K562 (cell line): Measurements from ENCODE around the gene GJE1. TPM values are rescaled to one million over a fixed set of nuclear protein-coding genes. Genes with fewer than 3 reads are reported as not detected.

ENCODE experiments used
- GATAD2B ChIP-seq: fragments of 450-650 bp; IDR thresholded peaks from 2 replicates; pipeline ENCODE4 v1.6.1; 2017; ENCODE audit warnings: mild to moderate bottlenecking, borderline replicate concordance
- GTF2E2 ChIP-seq: fragments of 200-800 bp; sonication (Bioruptor generic); IDR thresholded peaks from 2 replicates; pipeline ENCODE4 v1.6.1; 2016; ENCODE audit warnings: missing genetic modification characterization, missing compliant biosample characterization
- HMG20A ChIP-seq: fragments of 450-650 bp; formaldehyde crosslinking; conservative IDR thresholded peaks from 2 replicates; pipeline ENCODE4 v1.4.0; 2020; ENCODE audit warnings: mild to moderate bottlenecking, mixed read lengths
- MCM5 ChIP-seq: fragments of 450-650 bp; IDR thresholded peaks from 2 replicates; pipeline ENCODE4 v1.6.1; 2016; ENCODE audit warnings: low read depth
- NCOA2 ChIP-seq, 2 experiments: fragments of 450-650 bp; IDR thresholded peaks; 2 replicates each; pipeline ENCODE4 v1.6.1; 2018; ENCODE audit warnings: mild to moderate bottlenecking in 2 of 2, moderate library complexity in 1 of 2; ENCODE audit not compliant: partially characterized antibody in 2 of 2
- NFIC ChIP-seq: fragments of 450-650 bp; IDR thresholded peaks from 2 replicates; pipeline ENCODE4 v1.6.1; 2017; ENCODE audit warnings: mild to moderate bottlenecking, inconsistent platforms
- SAFB2 ChIP-seq: fragments of 200-400 bp; formaldehyde crosslinking; IDR thresholded peaks from 2 replicates; pipeline ENCODE4 v1.6.1; 2018; ENCODE audit warnings: borderline replicate concordance, low read length, low read depth, moderate library complexity; ENCODE audit not compliant: severe bottlenecking
- SMAD2 ChIP-seq: fragments of 150-350 bp; IDR thresholded peaks from 2 replicates; pipeline ENCODE4 v1.6.1; 2014; ENCODE audit warnings: low read depth, mild to moderate bottlenecking, low read length
- TARDBP ChIP-seq: fragments of 450-650 bp; IDR thresholded peaks from 2 replicates; pipeline ENCODE4 v1.6.1; 2016
- polyA plus RNA-seq, 8 experiments: library from polyadenylated mRNA; depleted of rRNA in 4 of 8; stranded (reverse) in 5 of 8; unstranded in 3 of 8; fragments of >200 nt; fragmentation: Nextera tagmentation in 2 of 8; fragmentation: Illumina TruSeq in 1 of 8; extraction: Ambion mirVana in 2 of 8; extraction: Trizol in 1 of 8; gene quantifications; 2 replicates each; pipeline versions ENCODE4 v1.2.1 to v1.2.3, GENCODE V29; 2011 to 2014; ENCODE audit warnings: inconsistent platforms in 1 of 8, missing spikeins in 1 of 8
- total RNA-seq, 7 experiments: library from RNA; depleted of rRNA in 6 of 7; stranded (reverse); fragments of >200 nt in 6 of 7; fragmentation: Illumina TruSeq in 2 of 7; extraction: Trizol in 2 of 7; gene quantifications; 2 replicates each; pipeline versions ENCODE4 v1.2.1 to v1.2.3, GENCODE V29; 2011 to 2021; ENCODE audit warnings: low replicate concordance in 1 of 7
- TF ChIP-seq, protein P1 (sequence below): fragments of 450-650 bp; formaldehyde crosslinking; IDR thresholded peaks from 2 replicates; pipeline ENCODE4 v1.4.0; 2020; ENCODE audit warnings: mild to moderate bottlenecking, moderate library complexity
- TF ChIP-seq, protein P2 (sequence below): sonication (generic); formaldehyde crosslinking; IDR thresholded peaks from 2 replicates; pipeline ENCODE4 v1.9.0; 2022; ENCODE audit warnings: mild to moderate bottlenecking, missing genetic modification reagents
- TF ChIP-seq, protein P3 (sequence below): fragments of 450-650 bp; IDR thresholded peaks from 2 replicates; pipeline ENCODE4 v1.6.1; 2016; ENCODE audit warnings: low read depth, mild to moderate bottlenecking, moderate library complexity
- TF ChIP-seq, protein P4 (sequence below), 2 experiments: fragments of 450-650 bp; formaldehyde crosslinking in 1 of 2; IDR thresholded peaks; 2 replicates each; pipeline versions ENCODE4 v1.4.0 to v1.6.1; 2014 to 2020; ENCODE audit warnings: mild to moderate bottlenecking in 2 of 2, borderline replicate concordance in 1 of 2, low read depth in 1 of 2

Gene GJE1
- total and polyA plus RNA-seq, 9 of the 15 experiments (the other 6 are each of a cell fraction or from before 2014, with no cell fraction given) = not detected

DNA sequence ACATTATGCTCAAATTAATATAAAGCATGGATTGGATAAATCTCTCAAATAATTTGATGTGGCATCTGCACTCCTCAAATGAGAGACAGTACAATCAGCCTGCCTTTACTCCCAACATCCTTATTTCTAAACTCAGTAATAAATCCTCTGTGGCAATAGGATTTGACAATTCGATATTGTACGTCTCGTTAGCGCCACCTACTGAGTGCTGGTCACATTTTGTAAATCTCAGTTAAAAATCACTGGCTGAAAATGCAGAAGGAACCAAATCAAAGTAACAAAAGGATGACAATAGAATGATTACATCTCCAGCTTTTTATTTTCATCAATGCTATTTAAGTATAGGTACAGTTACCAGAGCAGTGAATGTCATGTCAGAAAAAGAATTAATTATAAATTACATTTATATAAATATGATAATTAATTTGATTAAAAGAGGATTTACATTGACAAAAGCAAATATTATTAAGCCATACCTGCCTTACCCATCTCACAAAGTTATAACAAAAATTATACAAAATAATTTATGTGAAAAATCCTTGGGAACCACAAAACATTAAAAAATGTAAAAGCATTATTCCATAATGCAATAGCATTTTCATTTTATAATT, 20.2 kb upstream of the GJE1 start (continued):
- TF ChIP-seq, protein P1, sequence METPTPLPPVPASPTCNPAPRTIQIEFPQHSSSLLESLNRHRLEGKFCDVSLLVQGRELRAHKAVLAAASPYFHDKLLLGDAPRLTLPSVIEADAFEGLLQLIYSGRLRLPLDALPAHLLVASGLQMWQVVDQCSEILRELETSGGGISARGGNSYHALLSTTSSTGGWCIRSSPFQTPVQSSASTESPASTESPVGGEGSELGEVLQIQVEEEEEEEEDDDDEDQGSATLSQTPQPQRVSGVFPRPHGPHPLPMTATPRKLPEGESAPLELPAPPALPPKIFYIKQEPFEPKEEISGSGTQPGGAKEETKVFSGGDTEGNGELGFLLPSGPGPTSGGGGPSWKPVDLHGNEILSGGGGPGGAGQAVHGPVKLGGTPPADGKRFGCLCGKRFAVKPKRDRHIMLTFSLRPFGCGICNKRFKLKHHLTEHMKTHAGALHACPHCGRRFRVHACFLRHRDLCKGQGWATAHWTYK = no peak
- TF ChIP-seq GTF2E2 (tag) = no peak
- TF ChIP-seq, protein P2, sequence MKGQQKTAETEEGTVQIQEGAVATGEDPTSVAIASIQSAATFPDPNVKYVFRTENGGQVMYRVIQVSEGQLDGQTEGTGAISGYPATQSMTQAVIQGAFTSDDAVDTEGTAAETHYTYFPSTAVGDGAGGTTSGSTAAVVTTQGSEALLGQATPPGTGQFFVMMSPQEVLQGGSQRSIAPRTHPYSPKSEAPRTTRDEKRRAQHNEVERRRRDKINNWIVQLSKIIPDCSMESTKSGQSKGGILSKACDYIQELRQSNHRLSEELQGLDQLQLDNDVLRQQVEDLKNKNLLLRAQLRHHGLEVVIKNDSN (CRISPR knock-in tag) = no peak
- TF ChIP-seq TARDBP = no peak
- TF ChIP-seq MCM5 = no peak
- TF ChIP-seq SMAD2 = no peak
- TF ChIP-seq, protein P3, sequence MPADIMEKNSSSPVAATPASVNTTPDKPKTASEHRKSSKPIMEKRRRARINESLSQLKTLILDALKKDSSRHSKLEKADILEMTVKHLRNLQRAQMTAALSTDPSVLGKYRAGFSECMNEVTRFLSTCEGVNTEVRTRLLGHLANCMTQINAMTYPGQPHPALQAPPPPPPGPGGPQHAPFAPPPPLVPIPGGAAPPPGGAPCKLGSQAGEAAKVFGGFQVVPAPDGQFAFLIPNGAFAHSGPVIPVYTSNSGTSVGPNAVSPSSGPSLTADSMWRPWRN = no peak
- TF ChIP-seq, protein P4, sequence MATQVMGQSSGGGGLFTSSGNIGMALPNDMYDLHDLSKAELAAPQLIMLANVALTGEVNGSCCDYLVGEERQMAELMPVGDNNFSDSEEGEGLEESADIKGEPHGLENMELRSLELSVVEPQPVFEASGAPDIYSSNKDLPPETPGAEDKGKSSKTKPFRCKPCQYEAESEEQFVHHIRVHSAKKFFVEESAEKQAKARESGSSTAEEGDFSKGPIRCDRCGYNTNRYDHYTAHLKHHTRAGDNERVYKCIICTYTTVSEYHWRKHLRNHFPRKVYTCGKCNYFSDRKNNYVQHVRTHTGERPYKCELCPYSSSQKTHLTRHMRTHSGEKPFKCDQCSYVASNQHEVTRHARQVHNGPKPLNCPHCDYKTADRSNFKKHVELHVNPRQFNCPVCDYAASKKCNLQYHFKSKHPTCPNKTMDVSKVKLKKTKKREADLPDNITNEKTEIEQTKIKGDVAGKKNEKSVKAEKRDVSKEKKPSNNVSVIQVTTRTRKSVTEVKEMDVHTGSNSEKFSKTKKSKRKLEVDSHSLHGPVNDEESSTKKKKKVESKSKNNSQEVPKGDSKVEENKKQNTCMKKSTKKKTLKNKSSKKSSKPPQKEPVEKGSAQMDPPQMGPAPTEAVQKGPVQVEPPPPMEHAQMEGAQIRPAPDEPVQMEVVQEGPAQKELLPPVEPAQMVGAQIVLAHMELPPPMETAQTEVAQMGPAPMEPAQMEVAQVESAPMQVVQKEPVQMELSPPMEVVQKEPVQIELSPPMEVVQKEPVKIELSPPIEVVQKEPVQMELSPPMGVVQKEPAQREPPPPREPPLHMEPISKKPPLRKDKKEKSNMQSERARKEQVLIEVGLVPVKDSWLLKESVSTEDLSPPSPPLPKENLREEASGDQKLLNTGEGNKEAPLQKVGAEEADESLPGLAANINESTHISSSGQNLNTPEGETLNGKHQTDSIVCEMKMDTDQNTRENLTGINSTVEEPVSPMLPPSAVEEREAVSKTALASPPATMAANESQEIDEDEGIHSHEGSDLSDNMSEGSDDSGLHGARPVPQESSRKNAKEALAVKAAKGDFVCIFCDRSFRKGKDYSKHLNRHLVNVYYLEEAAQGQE (IDR thresholded peaks at IDR 0.05; ENCODE audit: borderline replicate concordance) = peak; percentile 60; the same call in 1 of the 2 replicates
- TF ChIP-seq, protein P4 (CRISPR knock-in tag; IDR thresholded peaks at IDR 0.05; ENCODE audit: low read depth) = no peak
- TF ChIP-seq NCOA2 (IDR thresholded peaks at IDR 0.05; ENCODE audit: partially characterized antibody in 2 of 2) = peak in 1 of 2 experiments; percentile 70
- peak; percentile 90; the same call in 1 of the 2 replicates for TF ChIP-seq HMG20A (CRISPR knock-in tag)
- TF ChIP-seq SAFB2 = no peak
- TF ChIP-seq GATAD2B = 0 out of 2 replicates have a peak, but pooled peaks have one; percentile 24
- TF ChIP-seq NFIC = no peak
